Left lung (tissue), 10 donors: ENCODE measurements around the gene TUBB3. TPM values are rescaled to one million over a fixed set of nuclear protein-coding genes. Genes with fewer than 3 reads are reported as not detected.

Experiments
- ATAC-seq: fragments of 200-7000 bp; cut with Tn5 transposase; one replicate; pipeline ENCODE4 v1.9.1; 2020; ENCODE audit warnings: moderate library complexity
- DNase-seq, 4 donors: peaks; one replicate each; pipeline ENCODE4 v3.0.0-alpha.2; 2013 to 2020
- H3K27ac ChIP-seq, 2 donors: fragments of 200-600 bp; sonication (generic) in 1 of 2; one replicate each; pipeline versions ENCODE4 v1.5.0 to v1.8.0; 2020 to 2021
- H3K27me3 ChIP-seq, 2 donors: fragments of 200-600 bp; sonication (generic) in 1 of 2; one replicate each; pipeline versions ENCODE4 v1.5.0 to v1.8.0; 2020 to 2021
- H3K36me3 ChIP-seq, 2 donors: fragments of 200-600 bp; sonication (generic) in 1 of 2; one replicate each; pipeline versions ENCODE4 v1.5.0 to v1.8.0; 2020 to 2021
- H3K4me1 ChIP-seq, 2 donors: fragments of 200-600 bp; one replicate each; pipeline ENCODE4 v1.8.0; 2021
- H3K4me3 ChIP-seq, 2 donors: fragments of 200-600 bp; sonication (generic) in 1 of 2; one replicate each; pipeline versions ENCODE4 v1.5.0 to v1.8.0; 2020 to 2021; ENCODE audit warnings: mild to moderate bottlenecking in 1 of 2
- H3K9me3 ChIP-seq, 2 donors: fragments of 200-600 bp; sonication (generic) in 1 of 2; one replicate each; pipeline versions ENCODE4 v1.5.0 to v1.8.0; 2020 to 2021
- CTCF ChIP-seq, 2 donors: fragments of 200-600 bp; sonication (generic) in 1 of 2; IDR thresholded peaks; one replicate each; pipeline versions ENCODE4 v1.5.0 to v1.8.0; 2021; ENCODE audit warnings: antibody characterized with exemption in 2 of 2
- intact Hi-C, 2 donors: fragments of 100-400 bp; cut with DNase I; formaldehyde crosslinking; loops; one replicate each; pipeline versions ENCODE4 v1.11.2 to v1.14.2; 2022
- polyA plus RNA-seq, 6 donors: library from polyadenylated mRNA; unstranded; fragments of 120-200 nt; gene quantifications; one replicate each; pipeline ENCODE4 v1.2.1, GENCODE V29; 2013; ENCODE audit not compliant: insufficient read length in 6 of 6
- total RNA-seq, 2 donors: library from RNA; stranded (reverse); fragmentation: NEBNext Ultra II Directional; extraction: Animal tissue kit (Norgen Biotek cat#: 25700); gene quantifications; one replicate each; pipeline ENCODE4 v1.2.1, GENCODE V29; 2021
- donor health status: DM: no; HTN: yes; CAD: no.
- donor health status: DM: no; HTN: no; CAD: no.

TUBB3 gene
- total and polyA plus RNA-seq, 8 donors, result 2.7 to 54.2 (median 8.3) TPM

- Histone ChIP-seq H3K36me3 (peaks cover 0 to 64% of the 10 kb centered on the region in 2 donors), H3K9me3 (no peaks in the 10 kb centered on the region), H3K27me3 (no peaks in the 10 kb centered on the region), H3K4me3 (peak overlapping the region in 1 of 2 donors; percentile 36), H3K27ac (peak overlapping the region; percentile 24 to 91), H3K4me1 (peaks cover 0 to 22% of the 10 kb centered on the region in 2 donors)
- intact Hi-C loops, result no loop called here
- DNase-seq (peak in 1 of 4 donors; percentile 72), ATAC-seq (peak; percentile 39)
- no peak for TF ChIP-seq CTCF (IDR thresholded peaks at IDR 0.05)
These were observed 33.5 kb downstream of the TUBB3 start for GRCh38 chr16:89956505-89957215.

GRCh38 chr16:89957216-89957785 lies 34.2 kb downstream of the TUBB3 start:
- no peak for ATAC-seq
- intact Hi-C loops, result no loop called here
- H3K4me3 ChIP-seq, result peak overlapping the region in 1 of 2 donors; percentile 36
- peak in 1 of 4 donors; percentile 76 for DNase-seq
- H3K27ac ChIP-seq, result peak overlapping the region in 1 of 2 donors; percentile 91
- peaks cover 0 to 22% of the 10 kb centered on the region in 2 donors for H3K4me1 ChIP-seq
- H3K9me3 ChIP-seq, result no peaks in the 10 kb centered on the region
- H3K27me3 ChIP-seq, result no peaks in the 10 kb centered on the region
- TF ChIP-seq CTCF (IDR thresholded peaks at IDR 0.05), result no peak
- H3K36me3 ChIP-seq, result peaks cover 0 to 70% of the 10 kb centered on the region in 2 donors

- ATAC-seq (peak; percentile 42), DNase-seq (peak in 1 of 4 donors; percentile 68)
- H3K27me3 ChIP-seq, result no peaks in the 10 kb centered on the region
- no peak for TF ChIP-seq CTCF (IDR thresholded peaks at IDR 0.05)
- H3K9me3 ChIP-seq, result no peaks in the 10 kb centered on the region
- peak overlapping the region in 1 of 2 donors; percentile 91 for H3K27ac ChIP-seq
- H3K36me3 ChIP-seq, result peaks cover 0 to 77% of the 10 kb centered on the region in 2 donors
- peaks cover 0 to 22% of the 10 kb centered on the region in 2 donors for H3K4me1 ChIP-seq
- intact Hi-C loops, result no loop called here
- H3K4me3 ChIP-seq, result peak overlapping the region in 1 of 2 donors; percentile 36
These were observed 34.9 kb downstream of the TUBB3 start for GRCh38 chr16:89958068-89958467.

GRCh38 chr16:89958596-89958995 lies 35.5 kb downstream of the TUBB3 start:
- Histone ChIP-seq H3K4me1 (peaks cover 0 to 22% of the 10 kb centered on the region in 2 donors), H3K9me3 (no peaks in the 10 kb centered on the region), H3K4me3 (no peak overlapping the region), H3K36me3 (peaks cover 0 to 82% of the 10 kb centered on the region in 2 donors), H3K27me3 (no peaks in the 10 kb centered on the region), H3K27ac (no peak overlapping the region)
- peak in 1 of 4 donors; percentile 48 for DNase-seq
- no peak for TF ChIP-seq CTCF (IDR thresholded peaks at IDR 0.05)
- ATAC-seq, result no peak
- intact Hi-C loops, result no loop called here

- no peak for TF ChIP-seq CTCF (IDR thresholded peaks at IDR 0.05)
- Histone ChIP-seq H3K36me3 (peaks cover 0 to 91% of the 10 kb centered on the region in 2 donors), H3K4me1 (peaks cover 0 to 20% of the 10 kb centered on the region in 2 donors), H3K27me3 (no peaks in the 10 kb centered on the region), H3K9me3 (no peaks in the 10 kb centered on the region), H3K4me3 (no peak overlapping the region), H3K27ac (no peak overlapping the region)
- ATAC-seq (no peak), DNase-seq (peak in 1 of 4 donors; percentile 65)
- intact Hi-C loops, result no loop called here
These were observed 37.8 kb downstream of the TUBB3 start for GRCh38 chr16:89960966-89961365.
